Measurements from ENCODE around the gene TASP1.
A peak's percentile ranks its signal among the peaks of the same experiment; 100 is the strongest.

Gene TASP1

DNA sequence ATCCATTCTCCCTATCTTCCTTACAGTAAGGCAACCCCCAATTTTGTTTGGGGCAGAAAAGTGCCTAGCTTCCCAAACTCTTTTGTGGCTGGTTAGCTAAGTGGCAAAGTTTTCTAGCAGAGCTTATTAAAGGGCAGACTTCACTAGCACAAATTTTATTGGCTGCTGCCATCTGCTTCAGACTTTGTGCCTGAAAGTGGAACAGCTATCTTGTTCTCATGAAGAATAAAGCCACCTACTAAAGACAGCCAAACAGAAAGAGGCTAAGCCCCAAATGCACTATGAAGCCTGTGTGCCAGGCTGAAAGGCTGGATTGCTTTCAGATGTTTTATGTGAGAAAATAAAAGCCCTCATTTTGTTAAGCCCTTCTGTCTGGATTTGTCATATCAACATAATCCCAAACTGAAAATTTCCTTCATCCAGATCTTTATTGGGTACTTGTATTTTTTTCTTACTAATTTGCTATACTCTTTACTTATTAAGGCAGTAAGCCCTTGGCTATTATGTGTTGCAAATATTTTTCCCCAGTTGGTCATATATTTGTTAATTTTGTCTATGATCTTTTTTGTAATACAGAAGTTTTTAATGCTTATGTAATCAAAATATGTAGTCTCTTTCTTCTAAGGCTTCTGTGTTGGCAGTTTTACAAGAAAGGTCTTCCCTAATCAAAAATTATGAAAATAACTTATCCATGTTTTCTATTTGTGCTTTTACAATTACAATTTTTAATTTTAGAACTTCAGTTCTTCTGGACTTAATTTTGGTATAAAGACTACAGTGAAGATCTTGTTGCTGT is 191.1 kb downstream of the TASP1 start:
- DNase-seq (ENCODE audit: insufficient read length) (no peak), FAIRE-seq (no peak)
- TF ChIP-seq POLR2A (IDR thresholded peaks at IDR 0.05; ENCODE audit: low read depth, low read length) (no peak), POLR2AphosphoS5 (IDR thresholded peaks at IDR 0.05; ENCODE audit: low read depth, low read length) (no peak), TAF1 (IDR thresholded peaks at IDR 0.05; ENCODE audit: borderline replicate concordance, low read depth, low read length) (no peak)

DNA sequence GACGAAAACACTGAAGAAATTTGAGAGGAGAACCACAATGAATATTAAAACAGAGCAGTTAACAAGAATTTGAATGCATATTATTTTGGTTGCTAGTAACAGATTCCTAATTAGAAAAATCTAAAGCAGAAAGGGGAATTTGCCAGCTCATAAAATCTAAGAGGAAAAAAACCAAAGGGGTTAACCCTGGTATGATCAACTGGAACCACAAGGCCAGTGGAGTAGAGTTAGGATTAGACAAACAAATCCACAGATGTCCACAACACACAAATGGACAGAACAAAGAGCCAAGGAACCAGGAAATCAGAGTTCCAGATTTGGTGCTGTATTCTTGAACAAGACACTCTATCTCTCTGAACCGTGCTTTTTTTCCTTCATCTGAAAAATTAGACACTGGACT is 195.0 kb downstream of the TASP1 start:
- DNase-seq (ENCODE audit: insufficient read length) (no peak), FAIRE-seq (no peak)
- no peak for TF ChIP-seq POLR2AphosphoS5 (IDR thresholded peaks at IDR 0.05; ENCODE audit: low read depth, low read length)

- TF ChIP-seq POLR2AphosphoS5 (IDR thresholded peaks at IDR 0.05; ENCODE audit: low read depth, low read length) = no peak
- TF ChIP-seq TAF1 (IDR thresholded peaks at IDR 0.05; ENCODE audit: borderline replicate concordance, low read depth, low read length) = no peak
- no peak for TF ChIP-seq POLR2A (IDR thresholded peaks at IDR 0.05; ENCODE audit: low read depth, low read length)
- no peak for FAIRE-seq
- no peak for DNase-seq (ENCODE audit: insufficient read length)
Measured at GRCh38 chr20:13442986-13443385, 195.7 kb downstream of the TASP1 start.

DNA sequence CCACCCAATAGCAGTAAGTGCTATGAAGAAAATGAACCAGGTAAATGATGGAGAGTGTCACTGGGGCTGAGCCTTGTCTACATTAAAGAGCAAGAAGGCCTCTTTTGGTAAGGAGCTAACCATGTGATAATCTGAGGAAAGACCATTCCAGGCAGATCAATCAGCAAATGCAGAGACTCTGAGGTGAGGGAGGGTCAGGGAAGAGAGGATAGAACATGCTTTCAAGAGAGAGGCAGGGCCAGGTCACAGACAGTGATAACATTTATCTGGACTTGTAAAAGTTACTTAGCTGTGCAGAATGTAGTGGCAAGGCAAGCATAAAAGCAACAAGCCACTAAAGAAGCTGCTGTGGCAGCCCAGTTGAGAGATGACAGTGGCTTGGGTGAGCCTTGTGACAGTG is 197.3 kb downstream of the TASP1 start:
- TF ChIP-seq TAF1 (IDR thresholded peaks at IDR 0.05; ENCODE audit: borderline replicate concordance, low read depth, low read length) = no peak
- TF ChIP-seq POLR2AphosphoS5 (IDR thresholded peaks at IDR 0.05; ENCODE audit: low read depth, low read length) = no peak
- no peak for TF ChIP-seq POLR2A (IDR thresholded peaks at IDR 0.05; ENCODE audit: low read depth, low read length)
- DNase-seq (ENCODE audit: insufficient read length) (no peak), FAIRE-seq (no peak)

- DNase-seq (ENCODE audit: insufficient read length) (no peak), FAIRE-seq (no peak)
- TF ChIP-seq TAF1 (IDR thresholded peaks at IDR 0.05; ENCODE audit: borderline replicate concordance, low read depth, low read length) (no peak), POLR2A (IDR thresholded peaks at IDR 0.05; ENCODE audit: low read depth, low read length) (no peak), POLR2AphosphoS5 (IDR thresholded peaks at IDR 0.05; ENCODE audit: low read depth, low read length) (no peak)
Measured at GRCh38 chr20:13436530-13436929, 202.2 kb downstream of the TASP1 start.

- FAIRE-seq = no peak
- no peak for DNase-seq (ENCODE audit: insufficient read length)
- no peak for TF ChIP-seq TAF1 (IDR thresholded peaks at IDR 0.05; ENCODE audit: borderline replicate concordance, low read depth, low read length)
- no peak for TF ChIP-seq POLR2A (IDR thresholded peaks at IDR 0.05; ENCODE audit: low read depth, low read length)
- TF ChIP-seq POLR2AphosphoS5 (IDR thresholded peaks at IDR 0.05; ENCODE audit: low read depth, low read length) = no peak
Measured at GRCh38 chr20:13432126-13432525, 206.6 kb downstream of the TASP1 start.

- DNase-seq (ENCODE audit: insufficient read length) = no peak
- FAIRE-seq = peak; percentile 21
Measured at GRCh38 chr20:13430346-13431002, 208.3 kb downstream of the TASP1 start.

DNA sequence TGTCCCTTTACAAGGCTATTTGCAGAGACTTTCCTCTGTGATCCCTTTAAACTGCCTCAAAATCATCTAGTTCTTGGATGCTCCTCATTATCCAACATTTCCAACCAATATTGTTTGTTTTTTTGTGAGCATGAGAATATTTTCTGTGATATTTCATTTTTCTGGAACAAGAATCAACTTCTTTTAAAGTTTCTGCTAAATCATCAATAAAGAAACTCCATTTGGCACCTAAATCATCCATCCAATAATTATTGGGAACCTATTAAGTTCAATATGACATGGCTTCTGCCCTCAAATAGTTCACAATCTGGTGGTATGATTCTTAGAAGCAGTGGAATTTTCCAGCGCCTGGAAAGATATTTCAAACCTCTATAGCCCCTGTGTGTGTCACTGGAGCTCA is 210.0 kb downstream of the TASP1 start:
- no peak for TF ChIP-seq TAF1 (IDR thresholded peaks at IDR 0.05; ENCODE audit: borderline replicate concordance, low read depth, low read length)
- TF ChIP-seq POLR2A (IDR thresholded peaks at IDR 0.05; ENCODE audit: low read depth, low read length) = no peak
- TF ChIP-seq POLR2AphosphoS5 (IDR thresholded peaks at IDR 0.05; ENCODE audit: low read depth, low read length) = no peak
- DNase-seq (ENCODE audit: insufficient read length) = no peak
- FAIRE-seq = no peak

More at GRCh38 chr20:13430346-13431002, 208.3 kb downstream of the TASP1 start:
- no peak for TF ChIP-seq TAF1 (IDR thresholded peaks at IDR 0.05; ENCODE audit: borderline replicate concordance, low read depth, low read length)
- no peak for TF ChIP-seq POLR2AphosphoS5 (IDR thresholded peaks at IDR 0.05; ENCODE audit: low read depth, low read length)
- TF ChIP-seq POLR2A (IDR thresholded peaks at IDR 0.05; ENCODE audit: low read depth, low read length) = no peak

DNA sequence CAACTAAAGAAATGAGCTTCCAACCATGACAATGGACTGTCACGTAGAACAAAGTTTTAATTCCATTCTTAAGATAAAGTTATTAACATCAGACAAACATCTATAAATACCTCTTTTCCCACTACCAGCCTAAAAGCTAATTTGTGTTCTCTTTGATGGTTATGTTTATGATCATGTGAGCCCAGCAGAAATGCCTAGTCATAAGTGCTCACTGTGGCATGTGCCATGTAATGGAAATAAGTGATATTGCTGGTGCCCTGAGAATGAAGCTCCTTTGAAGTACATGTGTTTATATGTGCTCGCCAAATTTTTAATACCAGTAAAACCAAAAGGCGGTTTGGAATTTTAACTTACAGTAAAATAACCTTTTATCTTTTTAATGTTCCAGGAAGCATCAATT is 211.9 kb downstream of the TASP1 start:
- no peak for TF ChIP-seq TAF1 (IDR thresholded peaks at IDR 0.05; ENCODE audit: borderline replicate concordance, low read depth, low read length)
- no peak for TF ChIP-seq POLR2AphosphoS5 (IDR thresholded peaks at IDR 0.05; ENCODE audit: low read depth, low read length)
- TF ChIP-seq POLR2A (IDR thresholded peaks at IDR 0.05; ENCODE audit: low read depth, low read length) = no peak
- DNase-seq (ENCODE audit: insufficient read length) = no peak
- FAIRE-seq = no peak

DNA sequence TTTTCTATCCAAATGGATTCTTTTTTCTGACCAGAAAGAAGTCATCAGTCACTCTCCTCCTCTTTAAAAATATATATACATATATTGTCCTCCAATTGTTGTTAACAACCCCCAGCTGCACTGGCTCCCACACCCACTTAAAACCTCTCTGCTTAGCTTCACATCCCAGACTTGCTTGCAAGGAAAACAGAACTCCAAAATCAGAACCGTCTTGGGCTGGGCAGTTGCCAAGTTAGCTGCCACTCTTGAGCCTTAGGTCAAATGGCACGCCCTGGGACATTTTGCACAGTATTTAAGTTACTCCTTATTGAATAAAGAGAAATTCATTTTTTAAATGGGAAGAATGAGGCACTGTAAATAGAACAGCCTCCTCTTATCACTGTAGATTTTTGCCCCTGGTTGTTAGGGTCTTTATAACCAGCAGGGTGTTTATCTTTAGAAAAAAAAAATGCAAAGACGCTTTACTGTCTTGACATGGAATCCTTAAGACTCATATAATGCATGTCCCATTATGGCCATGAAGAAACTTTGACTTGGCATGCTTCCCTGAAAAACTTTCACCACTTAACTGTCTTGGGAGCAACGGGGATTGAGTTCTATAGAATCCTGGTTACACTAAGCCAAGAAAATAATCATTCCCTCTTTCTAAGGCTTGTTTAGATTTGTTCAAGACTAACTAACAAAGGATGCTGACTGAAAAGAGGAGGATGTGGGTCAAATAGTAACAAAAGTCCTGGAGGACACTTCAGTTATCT is 213.2 kb downstream of the TASP1 start:
- no peak for DNase-seq (ENCODE audit: insufficient read length)
- no peak for TF ChIP-seq POLR2AphosphoS5 (IDR thresholded peaks at IDR 0.05; ENCODE audit: low read depth, low read length)
- TF ChIP-seq POLR2A (IDR thresholded peaks at IDR 0.05; ENCODE audit: low read depth, low read length) = no peak
- no peak for TF ChIP-seq TAF1 (IDR thresholded peaks at IDR 0.05; ENCODE audit: borderline replicate concordance, low read depth, low read length)
- no peak for FAIRE-seq

DNA sequence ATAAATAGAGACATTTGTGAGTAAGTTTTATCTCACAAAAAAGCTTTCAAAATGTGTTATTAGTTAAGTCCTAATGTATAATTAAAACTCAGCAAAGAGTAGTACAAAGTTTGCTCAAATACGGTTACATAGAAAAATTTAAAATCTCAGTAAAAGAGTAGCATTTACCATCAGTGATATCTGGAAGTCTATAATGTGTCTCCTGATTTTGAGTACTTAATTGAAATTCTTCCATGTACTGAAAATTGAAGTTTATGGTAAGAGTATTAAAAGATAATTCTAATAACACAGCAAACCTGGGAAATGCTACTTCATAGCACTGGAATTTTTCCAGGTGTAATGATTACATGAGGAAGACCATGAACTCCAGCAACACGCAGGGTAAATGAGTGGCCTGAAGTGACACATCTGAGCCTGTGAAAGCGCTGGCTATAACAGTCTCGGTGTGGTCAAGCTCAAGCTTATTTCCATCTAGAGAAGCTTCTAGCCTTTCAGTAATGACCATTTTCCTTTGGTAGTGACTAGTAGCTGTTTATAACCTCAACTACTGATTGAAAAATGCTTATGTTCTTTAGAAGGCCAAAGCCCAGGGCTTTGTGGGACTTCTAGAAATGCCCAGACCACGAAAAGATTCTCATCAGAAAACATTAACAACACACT is 214.4 kb downstream of the TASP1 start:
- DNase-seq (ENCODE audit: insufficient read length) = no peak
- TF ChIP-seq POLR2A (IDR thresholded peaks at IDR 0.05; ENCODE audit: low read depth, low read length) = no peak
- no peak for TF ChIP-seq POLR2AphosphoS5 (IDR thresholded peaks at IDR 0.05; ENCODE audit: low read depth, low read length)
- TF ChIP-seq TAF1 (IDR thresholded peaks at IDR 0.05; ENCODE audit: borderline replicate concordance, low read depth, low read length) = no peak
- FAIRE-seq = no peak

Data from GM12892 (cell line).